ENCODE results near the gene DRD2.

DRD2 gene

DNA sequence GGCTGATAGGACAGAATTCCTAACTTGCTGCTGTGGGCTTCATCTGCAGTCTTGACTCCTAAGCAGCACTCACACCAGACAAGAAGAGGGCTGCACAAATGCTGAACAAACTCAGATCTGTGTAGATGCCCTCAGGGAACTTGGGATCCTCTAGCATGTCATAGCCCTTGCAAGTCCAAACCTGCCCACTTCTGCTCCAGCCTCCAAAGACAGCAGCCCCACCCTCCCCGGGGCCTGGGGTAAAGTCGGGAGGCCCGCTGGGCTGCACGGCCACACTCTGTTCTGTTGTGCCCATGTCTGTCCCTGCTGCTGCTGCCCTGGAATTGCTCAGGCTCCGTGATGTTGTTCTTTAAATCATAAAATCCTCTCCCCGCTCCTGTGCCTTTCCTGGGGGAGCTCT lies 28.3 kb downstream of the DRD2 start:
- intact Hi-C loops (cut with micrococcal nuclease) = no loop called here
- H3K4me3 Mint-ChIP-seq = no peak overlapping the region
- H3K27me3 Mint-ChIP-seq = peaks cover 2% of the 10 kb centered on the region
- H3K36me3 Mint-ChIP-seq (ENCODE audit: low read depth) = no peaks in the 10 kb centered on the region
- H3K4me1 Mint-ChIP-seq (ENCODE audit: low read depth) = no peaks in the 10 kb centered on the region
- H3K27ac Mint-ChIP-seq = no peak overlapping the region
- H3K9me3 Mint-ChIP-seq = no peaks in the 10 kb centered on the region

DNA sequence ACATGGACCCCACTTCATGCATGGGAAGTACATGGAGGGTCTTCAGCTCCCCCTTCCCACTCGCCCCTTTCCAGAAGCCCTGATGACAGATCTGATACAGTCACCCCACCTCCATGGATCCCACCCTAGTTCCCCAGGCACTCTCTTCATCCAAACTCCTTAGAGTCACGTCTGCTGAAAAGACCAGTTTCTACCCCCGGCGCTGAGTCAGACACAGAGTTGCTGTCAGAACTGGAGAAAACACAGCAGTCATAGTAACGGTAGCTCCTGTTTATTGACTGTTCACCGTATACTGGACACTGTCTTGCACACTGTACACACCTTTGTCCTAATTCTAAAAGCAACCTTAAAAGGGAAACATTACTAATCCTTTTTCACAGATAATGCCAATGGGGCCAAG lies 29.1 kb downstream of the DRD2 start:
- H3K9me3 Mint-ChIP-seq = no peaks in the 10 kb centered on the region
- no peaks in the 10 kb centered on the region for H3K36me3 Mint-ChIP-seq (ENCODE audit: low read depth)
- H3K4me1 Mint-ChIP-seq (ENCODE audit: low read depth) = no peaks in the 10 kb centered on the region
- H3K4me3 Mint-ChIP-seq = no peak overlapping the region
- H3K27me3 Mint-ChIP-seq = peaks cover 2% of the 10 kb centered on the region
- intact Hi-C loops (cut with micrococcal nuclease) = no loop called here
- H3K27ac Mint-ChIP-seq = no peak overlapping the region

- H3K36me3 Mint-ChIP-seq (ENCODE audit: low read depth) = no peaks in the 10 kb centered on the region
- H3K27ac Mint-ChIP-seq = no peak overlapping the region
- no peaks in the 10 kb centered on the region for H3K4me1 Mint-ChIP-seq (ENCODE audit: low read depth)
- H3K9me3 Mint-ChIP-seq = no peaks in the 10 kb centered on the region
- H3K4me3 Mint-ChIP-seq = no peak overlapping the region
- peaks cover 2% of the 10 kb centered on the region for H3K27me3 Mint-ChIP-seq
- intact Hi-C loops (cut with micrococcal nuclease) = no loop called here
Observed at GRCh38 chr11:113444502-113445123, 30.6 kb downstream of the DRD2 start.

DNA sequence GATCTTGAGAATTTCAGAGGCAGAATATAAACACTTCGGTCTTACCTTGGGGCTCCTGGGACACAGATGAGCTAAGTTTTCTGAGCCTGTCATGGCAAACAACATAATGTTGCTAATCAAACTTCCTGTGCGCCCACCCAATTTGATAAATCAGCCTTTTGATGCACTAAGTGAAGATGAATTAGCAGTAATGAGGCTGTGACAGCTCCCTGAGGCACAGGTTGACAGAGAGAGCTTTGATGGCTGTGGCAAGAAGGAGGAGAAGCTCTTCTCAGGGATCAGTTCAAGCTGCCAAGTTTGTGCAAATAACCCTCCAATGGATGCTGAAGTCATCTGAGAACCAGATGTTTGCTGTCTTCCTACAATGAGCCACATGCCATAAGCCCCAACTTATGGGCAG lies 34.4 kb downstream of the DRD2 start:
- Mint-ChIP-seq H3K36me3 (ENCODE audit: low read depth) (no peaks in the 10 kb centered on the region), H3K27me3 (peaks cover 2% of the 10 kb centered on the region), H3K27ac (no peak overlapping the region), H3K9me3 (no peaks in the 10 kb centered on the region), H3K4me3 (no peak overlapping the region), H3K4me1 (ENCODE audit: low read depth) (no peaks in the 10 kb centered on the region)
- intact Hi-C loops (cut with micrococcal nuclease) = no loop called here

GRCh38 chr11:113436672-113437252 lies 38.4 kb downstream of the DRD2 start:
- Mint-ChIP-seq H3K27ac (no peak overlapping the region), H3K4me3 (no peak overlapping the region), H3K9me3 (no peaks in the 10 kb centered on the region), H3K36me3 (ENCODE audit: low read depth) (no peaks in the 10 kb centered on the region), H3K27me3 (no peaks in the 10 kb centered on the region), H3K4me1 (ENCODE audit: low read depth) (no peaks in the 10 kb centered on the region)
- intact Hi-C loops (cut with micrococcal nuclease) = no loop called here

GRCh38 chr11:113435190-113435968 lies 39.8 kb downstream of the DRD2 start:
- H3K36me3 Mint-ChIP-seq (ENCODE audit: low read depth) = no peaks in the 10 kb centered on the region
- H3K4me3 Mint-ChIP-seq = no peak overlapping the region
- no peaks in the 10 kb centered on the region for H3K9me3 Mint-ChIP-seq
- H3K4me1 Mint-ChIP-seq (ENCODE audit: low read depth) = no peaks in the 10 kb centered on the region
- intact Hi-C loops (cut with micrococcal nuclease) = no loop called here
- H3K27ac Mint-ChIP-seq = no peak overlapping the region
- no peaks in the 10 kb centered on the region for H3K27me3 Mint-ChIP-seq

DNA sequence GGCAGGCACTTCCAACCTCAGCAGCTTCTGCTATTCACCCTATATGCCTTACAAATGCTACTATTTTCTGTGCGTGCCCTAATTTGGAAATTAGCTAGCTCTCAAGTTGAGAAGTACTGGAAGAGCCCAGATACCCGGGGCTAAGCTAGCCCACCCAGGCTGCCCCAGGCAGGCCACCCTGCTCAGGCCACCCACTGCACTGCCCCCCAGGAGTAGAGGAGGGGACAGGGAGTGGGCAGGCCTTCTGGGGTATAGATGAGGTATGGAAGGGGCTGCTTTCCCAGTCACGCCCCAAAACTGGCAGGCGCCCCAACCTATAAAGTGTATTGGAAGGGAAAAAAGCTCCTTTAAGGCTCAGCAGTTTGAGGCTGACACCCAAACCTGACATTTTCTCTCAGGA lies 43.5 kb downstream of the DRD2 start:
- Mint-ChIP-seq H3K4me1 (ENCODE audit: low read depth) (no peaks in the 10 kb centered on the region), H3K27ac (no peak overlapping the region), H3K36me3 (ENCODE audit: low read depth) (no peaks in the 10 kb centered on the region), H3K9me3 (no peaks in the 10 kb centered on the region), H3K4me3 (no peak overlapping the region), H3K27me3 (no peaks in the 10 kb centered on the region)
- intact Hi-C loops (cut with micrococcal nuclease) = no loop called here

GRCh38 chr11:113426686-113427085 lies 48.5 kb downstream of the DRD2 start:
- Mint-ChIP-seq H3K4me3 (no peak overlapping the region), H3K9me3 (no peaks in the 10 kb centered on the region), H3K36me3 (ENCODE audit: low read depth) (no peaks in the 10 kb centered on the region), H3K27ac (no peak overlapping the region), H3K4me1 (ENCODE audit: low read depth) (no peaks in the 10 kb centered on the region), H3K27me3 (no peaks in the 10 kb centered on the region)
- intact Hi-C loops (cut with micrococcal nuclease) = no loop called here

DNA sequence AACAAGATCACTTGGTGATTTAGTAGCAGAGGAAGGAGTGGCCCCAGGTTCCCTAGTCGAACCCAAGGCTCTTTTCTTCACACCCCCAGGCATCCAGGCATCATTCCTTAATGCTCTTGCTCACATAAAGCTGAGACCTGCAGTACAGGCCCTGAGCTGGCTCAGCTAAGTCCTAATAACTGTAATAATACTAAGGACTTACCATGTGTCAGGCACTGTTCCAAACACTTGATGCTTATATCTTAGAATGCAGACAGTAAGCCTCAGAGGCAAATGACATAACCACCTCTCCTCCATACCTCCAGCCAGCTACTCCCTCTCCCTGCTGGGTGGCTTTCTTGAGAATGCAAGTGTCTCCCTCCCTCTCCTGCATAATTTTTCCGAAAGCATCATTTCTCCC lies 54.4 kb downstream of the DRD2 start:
- Mint-ChIP-seq H3K36me3 (ENCODE audit: low read depth) (no peaks in the 10 kb centered on the region), H3K4me3 (no peak overlapping the region), H3K27ac (no peak overlapping the region), H3K27me3 (no peaks in the 10 kb centered on the region), H3K4me1 (ENCODE audit: low read depth) (no peaks in the 10 kb centered on the region), H3K9me3 (no peaks in the 10 kb centered on the region)
- intact Hi-C loops (cut with micrococcal nuclease) = no loop called here

DNA sequence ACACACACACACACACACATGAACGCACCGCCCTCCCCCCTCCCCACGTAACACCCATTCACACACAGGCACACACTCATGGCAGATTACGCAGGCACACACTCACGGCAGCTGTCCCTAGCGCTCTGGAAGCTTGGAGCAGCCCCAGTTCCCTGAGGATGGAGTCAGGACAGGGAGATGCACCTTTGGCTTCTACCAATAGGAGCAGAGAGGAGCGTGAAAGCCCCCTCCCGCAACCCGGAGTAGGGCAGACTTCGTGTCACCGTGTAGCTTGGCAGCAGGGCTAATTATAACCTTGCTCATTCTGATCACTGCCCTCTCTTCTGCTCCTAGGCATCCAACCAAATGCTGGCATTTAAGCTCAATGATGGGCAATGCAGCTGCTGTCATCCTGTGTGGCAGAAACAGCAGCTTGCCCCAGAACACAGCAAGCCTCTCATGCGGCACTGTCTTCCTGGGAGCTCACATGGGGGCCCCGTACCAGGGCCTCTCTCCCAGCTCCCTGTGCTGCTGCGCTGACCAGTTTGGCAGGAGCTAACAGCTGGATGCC lies 55.7 kb downstream of the DRD2 start:
- intact Hi-C loops (cut with micrococcal nuclease) = no loop called here
- Mint-ChIP-seq H3K4me1 (ENCODE audit: low read depth) (no peaks in the 10 kb centered on the region), H3K4me3 (no peak overlapping the region), H3K27me3 (no peaks in the 10 kb centered on the region), H3K27ac (no peak overlapping the region), H3K36me3 (ENCODE audit: low read depth) (no peaks in the 10 kb centered on the region), H3K9me3 (no peaks in the 10 kb centered on the region)

DNA sequence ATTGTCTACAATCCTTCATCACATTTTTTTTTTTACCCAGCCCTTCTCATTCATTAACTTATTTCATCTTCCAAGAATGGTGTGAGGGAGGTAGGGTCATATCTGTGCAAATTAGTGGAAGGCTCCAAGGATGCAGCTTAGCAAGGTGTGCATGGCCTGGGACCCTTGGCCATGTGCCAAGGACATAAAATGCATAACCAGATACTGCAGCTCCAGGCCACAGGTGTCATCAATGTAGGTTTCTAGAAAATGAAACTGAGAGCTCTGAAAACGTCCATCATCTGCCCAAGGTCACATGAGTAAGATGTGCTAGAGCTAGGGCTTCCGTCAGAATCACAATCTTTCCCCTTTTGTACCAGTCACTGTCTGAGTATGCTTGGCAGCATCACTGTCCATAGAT lies 57.8 kb downstream of the DRD2 start:
- no peaks in the 10 kb centered on the region for H3K27me3 Mint-ChIP-seq
- intact Hi-C loops (cut with micrococcal nuclease) = no loop called here
- H3K9me3 Mint-ChIP-seq = no peaks in the 10 kb centered on the region
- H3K36me3 Mint-ChIP-seq (ENCODE audit: low read depth) = no peaks in the 10 kb centered on the region
- no peak overlapping the region for H3K27ac Mint-ChIP-seq
- no peak overlapping the region for H3K4me3 Mint-ChIP-seq
- no peaks in the 10 kb centered on the region for H3K4me1 Mint-ChIP-seq (ENCODE audit: low read depth)

DNA sequence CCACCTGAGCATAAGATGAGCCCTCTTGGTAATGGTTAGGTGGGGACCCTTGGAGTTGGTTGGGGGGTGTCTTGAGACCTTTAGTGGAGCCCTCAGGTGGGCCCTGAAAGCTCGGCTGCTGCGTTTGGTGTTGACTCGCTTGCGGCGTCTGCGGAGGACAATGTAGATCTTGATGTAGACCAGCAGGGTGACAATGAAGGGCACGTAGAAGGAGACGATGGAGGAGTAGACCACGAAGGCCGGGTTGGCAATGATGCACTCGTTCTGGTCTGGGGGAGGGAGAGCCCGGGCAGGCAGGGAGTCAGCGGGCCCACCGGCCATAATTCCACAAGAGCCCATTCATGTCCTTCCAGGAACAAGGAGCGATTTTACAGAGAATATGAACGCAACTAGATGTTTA lies 59.9 kb downstream of the DRD2 start:
- Mint-ChIP-seq H3K9me3 (no peaks in the 10 kb centered on the region), H3K36me3 (ENCODE audit: low read depth) (no peaks in the 10 kb centered on the region), H3K27ac (no peak overlapping the region), H3K4me1 (ENCODE audit: low read depth) (no peaks in the 10 kb centered on the region), H3K4me3 (no peak overlapping the region), H3K27me3 (no peaks in the 10 kb centered on the region)
- intact Hi-C loops (cut with micrococcal nuclease) = no loop called here

DNA sequence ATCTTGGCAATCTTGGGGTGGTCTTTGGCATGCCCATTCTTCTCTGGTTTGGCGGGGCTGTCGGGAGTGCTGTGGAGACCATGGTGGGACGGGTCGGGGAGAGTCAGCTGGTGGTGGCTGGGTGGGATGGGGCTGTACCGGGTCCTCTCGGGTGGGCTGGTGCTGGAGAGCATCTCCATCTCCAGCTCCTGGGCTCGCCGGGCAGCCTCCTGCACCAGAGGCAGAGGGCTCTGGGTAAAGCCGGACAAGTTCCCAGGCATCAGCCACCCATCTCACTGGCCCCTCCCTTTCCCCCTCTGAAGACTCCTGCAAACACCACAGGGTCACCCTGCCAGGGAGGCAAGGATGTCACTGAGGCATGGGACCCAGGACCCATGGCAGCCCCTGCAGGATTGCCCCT lies 62.5 kb downstream of the DRD2 start:
- Mint-ChIP-seq H3K27me3 (no peaks in the 10 kb centered on the region), H3K36me3 (ENCODE audit: low read depth) (no peaks in the 10 kb centered on the region), H3K4me3 (no peak overlapping the region), H3K9me3 (no peaks in the 10 kb centered on the region), H3K4me1 (ENCODE audit: low read depth) (no peaks in the 10 kb centered on the region), H3K27ac (no peak overlapping the region)
- intact Hi-C loops (cut with micrococcal nuclease) = no loop called here

- Mint-ChIP-seq H3K36me3 (ENCODE audit: low read depth) (no peaks in the 10 kb centered on the region), H3K27ac (no peak overlapping the region), H3K27me3 (no peaks in the 10 kb centered on the region), H3K9me3 (no peaks in the 10 kb centered on the region), H3K4me1 (ENCODE audit: low read depth) (no peaks in the 10 kb centered on the region), H3K4me3 (no peak overlapping the region)
- intact Hi-C loops (cut with micrococcal nuclease) = no loop called here
Observed at GRCh38 chr11:113411536-113411935, 63.7 kb downstream of the DRD2 start.

Data from dendritic cell treated with granulocyte-macrophage colony-stimulating factor and Interleukin-4, amounts not matched to agents 40 ng/mL and 50 ng/mL, for 4 days (primary cell).